Erythroblast (primary cell): ENCODE results near the gene OR51F1.

Source experiments
- GATA1 ChIP-seq: IDR thresholded peaks from 2 replicates; pipeline ENCODE4 v1.6.1; 2011; ENCODE audit warnings: low read depth, mild to moderate bottlenecking, control low read depth, low read length, moderate library complexity
- POLR2A ChIP-seq: IDR thresholded peaks from 2 replicates; pipeline ENCODE4 v1.6.1; 2011; ENCODE audit warnings: mild to moderate bottlenecking, low read length

DNA sequence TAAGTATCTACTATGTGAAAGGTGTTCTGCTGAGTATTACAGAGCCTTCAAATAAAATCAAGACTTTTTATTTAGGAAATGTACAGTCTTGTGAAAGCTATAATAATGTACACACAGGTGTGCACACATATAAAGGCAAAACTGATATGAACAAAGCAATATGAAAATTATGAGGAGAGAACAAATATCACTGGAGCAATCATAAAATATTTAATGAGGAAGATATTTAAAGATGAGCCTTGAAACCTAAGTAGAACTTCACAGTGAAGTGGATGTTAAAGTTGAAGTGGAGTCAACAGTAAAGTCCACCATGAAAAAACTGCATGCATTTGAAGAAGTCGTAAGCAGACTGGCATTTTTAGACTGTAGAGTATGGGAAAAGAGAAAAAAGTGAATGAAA lies 18.5 kb downstream of the OR51F1 start:
- TF ChIP-seq POLR2A (no peak), GATA1 (no peak)
